HEK293 (cell line): Measurements from ENCODE around the gene KDM6A.

Source experiments
- CTCF ChIA-PET: fragments of 350-600 bp; formaldehyde crosslinking; extraction: SDS; loops from one replicate; lab custom pipeline; 2021; ENCODE audit warnings: antibody characterized with exemption; lab: Yijun Ruan, JAX
- POLR2A ChIA-PET: fragments of 300-600 bp; formaldehyde crosslinking; extraction: SDS; loops from one replicate; lab custom pipeline; 2020; ENCODE audit warnings: antibody characterized with exemption, inconsistent platforms; lab: Yijun Ruan, JAX
- H3K27ac ChIP-seq: fragments of 200-500 bp; sonication (Bioruptor generic); 2 replicates; pipeline ENCODE4 v1.5.1; 2014; ENCODE audit warnings: low read depth, low read length, control low read depth, inconsistent platforms; ENCODE audit errors: extremely low read depth
- H3K36me3 ChIP-seq, 2 experiments: fragments of 200-500 bp in 1 of 2; sonication (Bioruptor generic) in 1 of 2; 1 replicate in 1 of 2; 2 replicates in 1 of 2; pipeline ENCODE4 v1.5.1; 2014 to 2017; ENCODE audit warnings: inconsistent platforms in 2 of 2, low read length in 2 of 2; ENCODE audit not compliant: control insufficient read depth in 2 of 2, insufficient read depth in 1 of 2
- H3K4me1 ChIP-seq: fragments of 200-500 bp; sonication (Bioruptor generic); 2 replicates; pipeline ENCODE4 v1.5.1; 2014; ENCODE audit warnings: mild to moderate bottlenecking, low read length, inconsistent platforms; ENCODE audit not compliant: control insufficient read depth, insufficient read depth
- H3K4me3 ChIP-seq: 2 replicates; pipeline ENCODE4 v1.5.1; 2011; ENCODE audit warnings: low read depth, mild to moderate bottlenecking, control low read depth, low read length, moderate library complexity
- H3K9me3 ChIP-seq: fragments of 200-500 bp; sonication (Bioruptor generic); 2 replicates; pipeline ENCODE4 v1.5.1; 2014; ENCODE audit warnings: low read depth, low read length, inconsistent platforms; ENCODE audit not compliant: control insufficient read depth, insufficient read depth
- ATF2 ChIP-seq: fragments of 450-650 bp; formaldehyde crosslinking; IDR thresholded peaks from 2 replicates; pipeline ENCODE4 v1.5.1; 2016; ENCODE audit warnings: missing biosample characterization, missing genetic modification characterization, low read depth
- BCL6B ChIP-seq: fragments of 450-650 bp; formaldehyde crosslinking; IDR thresholded peaks from 2 replicates; pipeline ENCODE4 v1.5.1; 2017; ENCODE audit warnings: missing biosample characterization, missing genetic modification characterization
- EGR2 ChIP-seq: fragments of 450-650 bp; formaldehyde crosslinking; IDR thresholded peaks from 2 replicates; pipeline ENCODE4 v1.5.1; 2016; ENCODE audit warnings: low read depth, missing biosample characterization, missing genetic modification characterization
- FEZF1 ChIP-seq: fragments of 450-650 bp; formaldehyde crosslinking; IDR thresholded peaks from 2 replicates; pipeline ENCODE4 v1.5.1; 2016; ENCODE audit warnings: missing biosample characterization, missing genetic modification characterization
- GFI1B ChIP-seq: fragments of 450-650 bp; formaldehyde crosslinking; IDR thresholded peaks from 2 replicates; pipeline ENCODE4 v1.5.1; 2016; ENCODE audit warnings: missing biosample characterization, missing genetic modification characterization
- IKZF3 ChIP-seq: fragments of 450-650 bp; IDR thresholded peaks from 2 replicates; pipeline ENCODE4 v1.5.0; 2018; ENCODE audit warnings: missing biosample characterization, mild to moderate bottlenecking, missing genetic modification characterization, moderate library complexity
- KLF7 ChIP-seq: fragments of 450-650 bp; formaldehyde crosslinking; IDR thresholded peaks from 2 replicates; pipeline ENCODE4 v1.5.1; 2016; ENCODE audit warnings: missing biosample characterization, missing genetic modification characterization, borderline replicate concordance
- MYNN ChIP-seq: fragments of 450-650 bp; formaldehyde crosslinking; IDR thresholded peaks from 2 replicates; pipeline ENCODE4 v1.5.1; 2016; ENCODE audit warnings: missing biosample characterization, missing genetic modification characterization, borderline replicate concordance
- SP7 ChIP-seq: fragments of 450-650 bp; formaldehyde crosslinking; IDR thresholded peaks from 2 replicates; pipeline ENCODE4 v1.5.1; 2016; ENCODE audit warnings: missing biosample characterization, missing genetic modification characterization
- TRIM28 ChIP-seq: IDR thresholded peaks from 2 replicates; pipeline ENCODE4 v1.6.1; 2011; ENCODE audit warnings: low read length, control low read depth, borderline replicate concordance
- WT1 ChIP-seq: fragments of 450-650 bp; formaldehyde crosslinking; IDR thresholded peaks from 2 replicates; pipeline ENCODE4 v1.5.1; 2016; ENCODE audit warnings: missing biosample characterization, missing genetic modification characterization
- YY1 ChIP-seq: fragments of 450-650 bp; formaldehyde crosslinking; IDR thresholded peaks from 2 replicates; pipeline ENCODE4 v1.5.1; 2018; ENCODE audit warnings: missing biosample characterization, missing genetic modification characterization
- ZBTB11 ChIP-seq: fragments of 450-650 bp; formaldehyde crosslinking; conservative IDR thresholded peaks from 2 replicates; pipeline ENCODE4 v1.5.1; 2016; ENCODE audit warnings: low read depth, missing biosample characterization, missing genetic modification characterization
- ZBTB6 ChIP-seq: fragments of 450-650 bp; formaldehyde crosslinking; IDR thresholded peaks from 2 replicates; pipeline ENCODE4 v1.5.1; 2017; ENCODE audit warnings: missing biosample characterization, missing genetic modification characterization
- ZIC2 ChIP-seq: fragments of 450-650 bp; formaldehyde crosslinking; IDR thresholded peaks from 2 replicates; pipeline ENCODE4 v1.5.1; 2016; ENCODE audit warnings: missing biosample characterization, missing genetic modification characterization
- ZNF138 ChIP-seq: fragments of 450-650 bp; formaldehyde crosslinking; IDR thresholded peaks from 2 replicates; pipeline ENCODE4 v1.5.1; 2016; ENCODE audit warnings: missing biosample characterization, missing genetic modification characterization, borderline replicate concordance
- ZNF23 ChIP-seq: fragments of 450-650 bp; formaldehyde crosslinking; IDR thresholded peaks from 2 replicates; pipeline ENCODE4 v1.5.1; 2016; ENCODE audit warnings: missing biosample characterization, missing genetic modification characterization, borderline replicate concordance
- ZNF335 ChIP-seq: fragments of 450-650 bp; formaldehyde crosslinking; conservative IDR thresholded peaks from 2 replicates; pipeline ENCODE4 v1.5.1; 2016; ENCODE audit warnings: missing biosample characterization, missing genetic modification characterization
- ZNF362 ChIP-seq: fragments of 450-650 bp; formaldehyde crosslinking; IDR thresholded peaks from 2 replicates; pipeline ENCODE4 v1.5.1; 2016; ENCODE audit warnings: missing biosample characterization, missing genetic modification characterization
- ZNF391 ChIP-seq: fragments of 450-650 bp; formaldehyde crosslinking; IDR thresholded peaks from 2 replicates; pipeline ENCODE4 v1.5.1; 2016; ENCODE audit warnings: low read depth, missing biosample characterization, missing genetic modification characterization, borderline replicate concordance
- ZNF394 ChIP-seq: fragments of 450-650 bp; formaldehyde crosslinking; IDR thresholded peaks from 2 replicates; pipeline ENCODE4 v1.5.1; 2016; ENCODE audit warnings: missing biosample characterization, missing genetic modification characterization, mild to moderate bottlenecking, moderate library complexity, borderline replicate concordance
- ZNF558 ChIP-seq: fragments of 450-650 bp; formaldehyde crosslinking; IDR thresholded peaks from 2 replicates; pipeline ENCODE4 v1.5.1; 2016; ENCODE audit warnings: missing biosample characterization, missing genetic modification characterization
- ZNF677 ChIP-seq: fragments of 450-650 bp; IDR thresholded peaks from 2 replicates; pipeline ENCODE4 v1.5.0; 2018; ENCODE audit warnings: missing biosample characterization, mild to moderate bottlenecking, missing genetic modification characterization, moderate library complexity
- ZNF701 ChIP-seq: fragments of 450-650 bp; formaldehyde crosslinking; IDR thresholded peaks from 2 replicates; pipeline ENCODE4 v1.5.1; 2016; ENCODE audit warnings: missing biosample characterization, missing genetic modification characterization
- ZNF785 ChIP-seq: fragments of 450-650 bp; formaldehyde crosslinking; IDR thresholded peaks from 2 replicates; pipeline ENCODE4 v1.5.1; 2016; ENCODE audit warnings: missing biosample characterization, missing genetic modification characterization
- ZNF830 ChIP-seq: fragments of 450-650 bp; IDR thresholded peaks from 2 replicates; pipeline ENCODE4 v1.5.0; 2018; ENCODE audit warnings: missing biosample characterization, missing genetic modification characterization, low read depth, mild to moderate bottlenecking, moderate library complexity
- ZNF843 ChIP-seq: fragments of 450-650 bp; formaldehyde crosslinking; IDR thresholded peaks from 2 replicates; pipeline ENCODE4 v1.5.1; 2016; ENCODE audit warnings: missing biosample characterization, missing genetic modification characterization
- ZSCAN16 ChIP-seq: fragments of 450-650 bp; formaldehyde crosslinking; IDR thresholded peaks from 2 replicates; pipeline ENCODE4 v1.5.1; 2016; ENCODE audit warnings: missing biosample characterization, missing genetic modification characterization
- ZSCAN4 ChIP-seq: fragments of 450-650 bp; formaldehyde crosslinking; IDR thresholded peaks from 2 replicates; pipeline ENCODE4 v1.5.1; 2017; ENCODE audit warnings: missing biosample characterization, missing genetic modification characterization

The KDM6A gene

GRCh38 chrX:44971674-44972073 lies 98.7 kb downstream of the KDM6A start (continued):
- no peak for TF ChIP-seq ZBTB11 (tag by site-specific recombination)
- peak; percentile 80 for TF ChIP-seq ZIC2
- TF ChIP-seq ZNF843 (tag by site-specific recombination): peak; percentile 43; the same call in 1 of the 2 replicates
- TF ChIP-seq MYNN (tag by site-specific recombination): no peak
- TF ChIP-seq ZNF391 (tag by site-specific recombination): no peak
- TF ChIP-seq WT1 (tag by site-specific recombination): no peak
- no peak for TF ChIP-seq ZNF830 (tag by site-specific recombination)
- TF ChIP-seq YY1 (tag by site-specific recombination): no peak
- TF ChIP-seq ZNF558 (tag by site-specific recombination): no peak
- no peak for TF ChIP-seq SP7 (tag by site-specific recombination)
- TF ChIP-seq ATF2: no peak
- TF ChIP-seq ZNF362 (tag by site-specific recombination): no peak
- peak; percentile 63 for TF ChIP-seq FEZF1
- no peak for TF ChIP-seq ZNF785
- TF ChIP-seq EGR2: peak; percentile 33; the same call in 1 of the 2 replicates

- Histone ChIP-seq H3K9me3 (no peaks in the 10 kb centered on the region; the same call in 1 of the 2 replicates), H3K27ac (peak overlapping the region; percentile 72), H3K4me1 (peaks cover 30% of the 10 kb centered on the region), H3K36me3 (peaks cover 0 to 13% of the 10 kb centered on the region in 2 experiments; a peak in 1 of 3 replicates), H3K4me3 (no peak overlapping the region)
- ChIA-PET CTCF (interaction anchor here (0.5 to 0.7 kb wide), 3 partner anchors 98 to 1673 kb away, joined by 3 to 4 read pairs (median 3); no protein-coding TSS in a partner anchor), POLR2A (interaction anchor here (0.6 kb wide), 1 partner anchor 55 kb away, joined by 3 read pairs; no protein-coding TSS in a partner anchor)
- TF ChIP-seq ZNF23 (tag by site-specific recombination) (no peak), ZNF701 (no peak), TRIM28 (no peak), ZNF138 (no peak), ZSCAN16 (tag by site-specific recombination) (no peak), ZNF335 (tag by site-specific recombination) (no peak), ZNF394 (tag by site-specific recombination) (no peak), WT1 (tag by site-specific recombination) (no peak), ZSCAN4 (tag by site-specific recombination) (no peak), ZNF677 (tag by site-specific recombination) (no peak), GFI1B (no peak), ZIC2 (no peak), KLF7 (no peak), ZBTB6 (tag by site-specific recombination) (no peak), IKZF3 (tag by site-specific recombination) (no peak), BCL6B (tag by site-specific recombination) (no peak)
These were observed 99.1 kb downstream of the KDM6A start for GRCh38 chrX:44972132-44972531.
